ENCODE data around the gene ARRB1. TPM values are rescaled to one million over a fixed set of nuclear protein-coding genes. Genes with fewer than 3 reads are reported as not detected.
"Not testable (repeated sequence)": the region's sequence is repeated elsewhere in the genome, so short reads cannot be mapped to it uniquely, and the experiment has no call there.

The ARRB1 gene
- total RNA-seq, 1 donor, result 33.2 TPM

- no peak for DNase-seq (ENCODE audit: low read depth)
- no peak for TF ChIP-seq CTCF (IDR thresholded peaks at IDR 0.05; ENCODE audit: insufficient read depth, low read depth, low read length)
- H3K4me3 ChIP-seq (ENCODE audit: low read depth, low read length), result no peak overlapping the region
Observed at GRCh38 chr11:75305993-75306392, 45.5 kb downstream of the ARRB1 start.

DNA sequence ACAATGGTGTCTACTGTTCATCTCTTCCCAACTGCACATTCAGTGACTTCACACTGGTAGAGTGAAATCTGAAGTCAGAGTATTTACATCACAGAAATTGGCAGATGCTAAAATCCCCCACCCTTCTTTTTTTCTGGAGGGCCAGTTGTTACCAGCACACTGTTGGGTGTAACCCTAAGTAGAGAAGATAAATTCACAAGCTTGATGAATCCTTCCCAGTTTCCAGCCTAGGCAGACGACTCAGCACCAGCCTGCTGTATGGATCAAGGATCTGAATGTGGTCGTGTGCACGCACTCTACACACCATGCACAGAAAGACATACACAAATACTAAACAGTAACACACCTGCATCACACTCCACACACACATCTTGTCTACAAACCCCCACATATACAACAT is 46.0 kb downstream of the ARRB1 start:
- no peak for TF ChIP-seq CTCF (IDR thresholded peaks at IDR 0.05; ENCODE audit: insufficient read depth, low read depth, low read length)
- no peak overlapping the region for H3K4me3 ChIP-seq (ENCODE audit: low read depth, low read length)
- no peak for DNase-seq (ENCODE audit: low read depth)

- DNase-seq (ENCODE audit: low read depth); H3K4me3 ChIP-seq (ENCODE audit: low read depth, low read length): not testable (repeated sequence)
Observed at GRCh38 chr11:75304941-75305340, 46.5 kb downstream of the ARRB1 start.

DNA sequence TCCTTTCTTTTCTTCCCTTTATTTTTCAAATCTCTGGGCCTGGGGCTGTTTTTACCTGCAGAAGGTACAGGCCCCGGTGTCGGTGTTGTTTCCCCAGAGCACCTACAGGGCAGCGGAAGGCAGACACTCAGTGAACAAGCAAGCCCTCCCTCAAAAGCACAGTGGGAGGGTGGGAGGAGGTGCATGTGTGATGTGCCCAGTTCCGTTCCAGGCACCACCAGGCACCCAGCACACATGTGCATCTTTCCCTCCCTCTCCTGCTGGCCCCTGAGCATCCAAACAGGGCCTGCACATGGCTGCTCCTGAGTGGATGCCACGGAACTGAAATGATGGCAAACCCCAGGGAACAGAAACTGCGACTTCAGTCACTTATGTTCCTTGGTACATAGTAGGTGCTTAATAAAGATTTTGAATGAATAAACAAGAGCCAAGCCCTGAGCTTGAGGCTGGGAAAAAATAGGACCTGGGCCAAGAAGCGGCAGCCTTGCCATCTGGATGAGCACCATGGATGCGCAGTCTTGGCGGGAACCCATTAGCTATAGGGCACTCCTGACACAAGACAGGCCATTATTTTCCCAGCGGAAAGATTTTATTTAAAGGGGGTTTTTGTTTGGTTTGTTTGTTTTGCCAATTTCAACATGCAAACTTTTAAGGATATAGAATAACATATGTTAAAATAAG is 47.8 kb downstream of the ARRB1 start:
- H3K4me3 ChIP-seq (ENCODE audit: low read depth, low read length), result no peak overlapping the region
- TF ChIP-seq CTCF (IDR thresholded peaks at IDR 0.05; ENCODE audit: insufficient read depth, low read depth, low read length), result no peak
- DNase-seq (ENCODE audit: low read depth), result no peak

- TF ChIP-seq CTCF (IDR thresholded peaks at IDR 0.05; ENCODE audit: insufficient read depth, low read depth, low read length), result no peak
- no peak for DNase-seq (ENCODE audit: low read depth)
Observed at GRCh38 chr11:75302371-75302770, 49.1 kb downstream of the ARRB1 start.

GRCh38 chr11:75301601-75302345 is 49.7 kb downstream of the ARRB1 start:
- no peak for DNase-seq (ENCODE audit: low read depth)
- no peak for TF ChIP-seq CTCF (IDR thresholded peaks at IDR 0.05; ENCODE audit: insufficient read depth, low read depth, low read length)
- H3K4me3 ChIP-seq (ENCODE audit: low read depth, low read length), result no peak overlapping the region

More at GRCh38 chr11:75302371-75302770, 49.1 kb downstream of the ARRB1 start:
- H3K4me3 ChIP-seq (ENCODE audit: low read depth, low read length), result no peak overlapping the region

GRCh38 chr11:75301131-75301530 is 50.3 kb downstream of the ARRB1 start:
- no peak for TF ChIP-seq CTCF (IDR thresholded peaks at IDR 0.05; ENCODE audit: insufficient read depth, low read depth, low read length)
- no peak for DNase-seq (ENCODE audit: low read depth)
- no peak overlapping the region for H3K4me3 ChIP-seq (ENCODE audit: low read depth, low read length)

Data from fibroblast of villous mesenchyme (primary cell).